GM19043 (cell line): Measurements from ENCODE around the gene KIAA1217.

ENCODE experiments used
- ATAC-seq: cut with Tn5 transposase; IDR thresholded peaks from one replicate; pipeline ENCODE4 v1.9.1; 2021; ENCODE audit warnings: low read depth; ENCODE audit not compliant: unreplicated experiment

The KIAA1217 gene

GRCh38 chr10:24524314-24524713 lies 315.4 kb downstream of the KIAA1217 start:
- ATAC-seq = no peak

DNA sequence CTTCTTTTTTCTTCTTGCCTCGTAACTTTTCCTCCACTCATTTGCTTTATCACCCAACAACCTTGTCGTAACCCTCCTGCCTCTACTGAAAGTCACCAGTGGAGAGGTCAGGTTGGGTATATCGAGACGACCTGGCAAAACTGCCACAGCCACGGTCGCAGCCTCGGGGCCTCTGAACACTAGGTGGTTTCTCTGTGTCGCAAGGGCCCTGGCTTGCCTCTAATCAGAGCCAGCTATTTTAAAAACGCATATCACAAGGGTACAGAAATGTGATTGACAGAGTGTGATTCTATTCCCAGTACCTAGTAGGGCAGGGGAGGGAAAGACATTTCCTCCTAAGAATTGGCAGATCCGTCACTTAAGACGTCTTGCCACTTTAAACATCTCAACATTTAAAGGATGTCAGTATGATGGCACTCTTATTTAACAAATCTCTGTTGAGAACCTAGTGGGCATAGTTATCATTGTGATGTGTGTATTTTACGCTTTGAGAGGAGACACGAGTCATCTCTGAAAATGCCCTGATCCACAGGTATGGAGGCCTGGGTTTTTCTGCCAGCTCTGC lies 317.2 kb downstream of the KIAA1217 start:
- no peak for ATAC-seq

DNA sequence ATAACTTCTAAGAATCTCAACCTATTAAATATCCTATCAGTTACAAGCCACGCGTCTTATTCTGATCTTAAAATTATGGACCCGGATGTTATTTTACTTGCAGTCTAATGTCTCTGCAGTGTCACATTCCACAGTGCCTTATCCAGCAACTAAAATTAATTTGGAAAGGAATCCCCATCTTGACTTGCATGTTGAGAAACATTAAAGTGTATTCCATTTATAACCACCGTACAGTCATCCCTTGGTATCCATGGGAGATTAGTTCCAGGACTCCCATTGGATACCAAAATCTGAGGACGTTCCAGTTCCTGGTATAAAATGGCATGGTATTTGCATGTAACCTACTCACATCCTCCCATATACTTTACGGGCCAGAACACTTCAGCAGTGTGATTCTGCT lies 320.0 kb downstream of the KIAA1217 start:
- ATAC-seq = no peak

- no peak for ATAC-seq
These were observed 322.5 kb downstream of the KIAA1217 start for GRCh38 chr10:24531439-24531838.

DNA sequence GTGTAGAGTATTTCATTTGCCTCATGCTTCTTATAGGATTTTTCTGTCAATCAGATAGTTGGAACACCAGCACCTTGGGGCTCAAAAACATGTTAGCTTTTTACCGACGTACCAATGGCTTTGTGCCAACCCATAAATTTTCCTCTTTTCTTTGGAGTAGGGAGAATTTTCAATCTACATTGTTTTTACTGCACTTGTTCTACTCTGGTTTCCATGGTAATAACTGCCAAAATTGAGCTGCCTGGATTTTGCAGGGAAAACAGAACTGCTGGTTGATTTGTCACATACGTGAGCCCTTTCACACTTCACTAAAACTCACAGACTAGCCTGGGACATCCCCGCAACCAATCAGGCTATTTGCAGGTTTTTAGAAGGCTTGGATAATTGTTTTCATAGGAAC lies 325.0 kb downstream of the KIAA1217 start:
- ATAC-seq = no peak

DNA sequence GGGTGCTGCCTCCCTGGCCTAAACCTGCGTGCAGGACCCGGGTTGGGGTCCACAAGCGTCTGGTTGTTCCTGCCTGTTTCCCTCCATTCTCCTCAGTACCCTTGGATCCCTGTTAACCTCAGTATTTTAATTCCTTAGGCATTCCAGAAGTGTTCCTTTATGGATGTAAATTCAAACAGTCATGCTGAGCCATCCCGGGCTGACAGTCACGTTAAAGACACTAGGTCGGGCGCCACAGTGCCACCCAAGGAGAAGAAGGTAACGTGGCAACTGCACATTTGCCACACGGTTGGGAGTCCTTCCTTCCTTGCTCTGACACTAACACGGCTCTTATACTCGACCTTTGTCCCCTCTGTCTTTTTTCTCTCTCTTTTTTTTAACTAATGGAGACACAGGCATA lies 327.7 kb downstream of the KIAA1217 start:
- no peak for ATAC-seq

DNA sequence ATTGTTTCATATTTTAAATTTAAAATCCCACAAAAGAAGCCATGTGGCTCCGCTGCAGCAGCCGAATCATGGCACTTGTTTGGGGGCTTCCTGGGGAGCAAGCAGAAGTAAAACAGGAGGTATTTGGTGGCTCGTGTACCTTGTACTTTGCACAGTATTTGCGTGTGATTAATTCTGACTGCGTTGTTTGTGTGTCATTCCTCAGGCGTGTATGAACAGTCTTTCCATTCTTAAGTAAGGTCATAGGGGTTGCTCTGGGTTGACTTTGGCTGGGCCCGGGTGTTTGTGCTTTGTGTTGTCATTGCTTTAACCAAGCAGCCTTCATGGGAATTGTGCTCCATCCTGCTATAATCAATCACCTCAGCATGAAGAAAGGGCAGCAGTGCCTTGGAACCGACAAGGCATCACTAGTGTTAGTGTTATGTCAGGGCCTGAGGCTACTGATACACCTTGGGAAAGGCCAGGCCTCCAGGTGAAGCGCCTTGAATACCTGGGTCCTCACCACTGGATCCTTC lies 332.4 kb downstream of the KIAA1217 start:
- no peak for ATAC-seq

DNA sequence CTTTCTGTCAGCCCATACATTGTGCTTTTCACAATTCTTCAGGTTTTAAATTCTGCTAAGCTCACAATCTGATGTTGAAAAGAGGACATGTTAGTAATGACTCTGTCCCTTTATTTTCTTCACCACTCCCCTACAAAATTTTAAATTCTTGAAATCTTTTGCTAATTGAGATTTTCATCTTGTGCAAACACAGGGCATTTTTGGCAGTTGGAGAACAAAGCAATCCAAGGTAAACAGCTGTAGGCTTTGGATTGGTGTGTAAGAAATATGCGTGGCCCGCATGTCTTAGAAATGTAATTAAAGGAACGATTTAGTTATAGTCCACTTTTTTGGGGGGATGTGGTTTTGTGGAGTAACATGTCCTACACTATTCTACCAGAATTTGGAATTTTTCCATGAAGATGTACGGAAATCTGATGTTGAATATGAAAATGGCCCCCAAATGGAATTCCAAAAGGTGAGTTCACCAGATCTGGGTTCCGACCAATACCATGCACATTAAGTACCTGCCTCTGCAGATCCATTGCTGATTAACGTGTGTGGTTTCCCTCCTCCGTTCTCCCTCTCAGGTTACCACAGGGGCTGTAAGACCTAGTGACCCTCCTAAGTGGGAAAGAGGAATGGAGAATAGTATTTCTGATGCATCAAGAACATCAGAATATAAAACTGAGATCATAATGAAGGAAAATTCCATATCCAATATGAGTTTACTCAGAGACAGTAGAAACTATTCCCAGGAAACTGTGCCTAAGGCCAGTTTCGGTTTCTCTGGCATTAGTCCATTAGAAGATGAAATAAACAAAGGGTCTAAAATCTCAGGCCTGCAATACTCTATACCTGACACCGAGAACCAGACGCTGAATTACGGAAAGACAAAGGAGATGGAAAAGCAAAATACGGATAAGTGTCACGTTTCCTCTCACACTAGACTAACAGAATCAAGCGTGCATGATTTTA lies 333.7 kb downstream of the KIAA1217 start:
- ATAC-seq = no peak

DNA sequence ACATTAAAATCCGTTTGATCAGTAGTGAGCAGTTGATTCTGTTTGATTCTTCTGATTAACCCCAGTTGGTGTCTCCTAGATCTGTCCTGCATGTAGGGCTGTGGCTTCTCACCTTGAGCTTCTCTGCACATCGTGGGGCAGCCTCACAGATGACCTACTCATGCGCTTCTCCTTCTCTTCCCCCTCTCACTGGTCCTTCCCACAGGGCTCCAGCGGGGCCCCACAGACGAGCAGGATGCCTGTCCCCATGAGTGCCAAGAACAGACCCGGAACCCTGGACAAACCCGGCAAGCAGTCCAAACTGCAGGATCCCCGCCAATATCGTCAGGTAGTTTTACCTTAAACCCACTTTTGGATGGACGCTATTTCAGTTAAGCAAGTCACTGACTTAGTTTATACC lies 335.8 kb downstream of the KIAA1217 start:
- ATAC-seq = no peak

GRCh38 chr10:24545585-24545984 lies 336.6 kb downstream of the KIAA1217 start:
- no peak for ATAC-seq

DNA sequence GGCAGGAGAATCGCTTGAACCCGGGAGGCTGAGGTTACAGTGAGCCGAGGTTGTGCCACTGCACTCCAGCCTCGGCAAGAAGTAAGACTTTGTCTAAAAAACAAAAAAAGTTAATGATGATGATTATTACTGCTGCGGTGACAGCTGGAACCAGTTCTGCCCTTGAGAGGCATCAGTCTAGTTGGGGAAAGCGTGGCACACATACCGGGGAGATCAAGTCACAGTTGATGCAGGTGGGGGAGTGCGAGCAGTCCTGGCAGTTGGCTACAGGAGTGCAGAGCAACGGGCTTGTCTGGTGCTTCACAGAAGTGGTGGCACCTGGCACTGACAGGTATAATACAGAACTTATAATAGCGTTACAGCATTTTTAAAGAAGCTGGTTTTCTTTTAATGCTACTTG lies 341.7 kb downstream of the KIAA1217 start:
- no peak for ATAC-seq

- no peak for ATAC-seq
These were observed 342.2 kb downstream of the KIAA1217 start for GRCh38 chr10:24551161-24551560.

DNA sequence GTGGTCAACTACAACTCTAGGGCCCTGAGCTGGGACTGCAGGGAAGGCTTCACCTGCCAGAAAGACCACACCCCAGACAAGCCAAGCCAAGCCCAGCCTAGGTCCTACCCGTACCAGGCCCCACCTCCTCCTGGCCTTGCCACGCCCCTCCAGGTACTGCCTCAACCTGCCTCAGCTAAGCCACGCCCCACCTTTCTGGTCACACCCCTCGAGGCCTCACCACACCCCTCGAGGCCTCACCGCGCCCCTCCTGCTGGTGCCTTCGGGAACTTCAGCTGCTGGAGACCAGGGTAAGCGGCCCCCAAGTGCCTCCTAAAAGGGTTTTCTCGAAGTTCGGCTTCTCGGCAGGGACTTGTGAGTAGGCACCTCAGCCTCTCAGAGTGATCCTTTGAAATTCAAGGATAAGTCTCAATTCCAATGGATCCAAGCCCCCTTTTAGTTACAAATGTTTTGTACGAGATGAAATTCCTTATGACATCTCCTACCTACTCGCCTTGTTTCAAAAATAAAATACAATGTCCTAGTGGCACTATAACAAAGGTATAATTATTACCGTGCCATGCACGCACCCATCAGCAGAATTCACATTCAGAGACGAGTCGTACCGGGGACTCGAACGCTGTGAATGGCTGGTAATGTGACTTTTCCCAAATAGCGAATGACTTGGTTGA lies 343.5 kb downstream of the KIAA1217 start:
- peak; percentile 53 for ATAC-seq

GRCh38 chr10:24553051-24553612 lies 344.2 kb downstream of the KIAA1217 start:
- no peak for ATAC-seq

DNA sequence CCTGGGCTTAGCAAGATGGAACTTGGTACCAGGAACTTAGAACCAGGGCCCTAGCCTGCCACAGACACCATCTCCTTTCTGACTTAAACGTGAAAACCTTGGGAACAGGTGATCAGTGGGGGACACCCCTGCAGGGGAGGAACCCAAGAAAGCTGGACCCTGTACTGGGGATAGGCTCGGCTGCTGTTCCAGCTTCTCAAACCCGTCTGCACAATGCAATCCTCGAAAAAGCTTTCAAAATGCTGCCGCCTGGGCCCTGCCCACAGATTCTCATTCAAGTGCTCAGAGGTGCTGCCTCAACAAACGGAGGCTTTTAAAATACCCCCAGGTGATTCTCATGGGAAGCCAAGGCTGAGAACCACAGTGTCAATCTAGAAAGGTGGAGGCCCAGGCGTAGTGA lies 345.1 kb downstream of the KIAA1217 start:
- ATAC-seq = no peak

DNA sequence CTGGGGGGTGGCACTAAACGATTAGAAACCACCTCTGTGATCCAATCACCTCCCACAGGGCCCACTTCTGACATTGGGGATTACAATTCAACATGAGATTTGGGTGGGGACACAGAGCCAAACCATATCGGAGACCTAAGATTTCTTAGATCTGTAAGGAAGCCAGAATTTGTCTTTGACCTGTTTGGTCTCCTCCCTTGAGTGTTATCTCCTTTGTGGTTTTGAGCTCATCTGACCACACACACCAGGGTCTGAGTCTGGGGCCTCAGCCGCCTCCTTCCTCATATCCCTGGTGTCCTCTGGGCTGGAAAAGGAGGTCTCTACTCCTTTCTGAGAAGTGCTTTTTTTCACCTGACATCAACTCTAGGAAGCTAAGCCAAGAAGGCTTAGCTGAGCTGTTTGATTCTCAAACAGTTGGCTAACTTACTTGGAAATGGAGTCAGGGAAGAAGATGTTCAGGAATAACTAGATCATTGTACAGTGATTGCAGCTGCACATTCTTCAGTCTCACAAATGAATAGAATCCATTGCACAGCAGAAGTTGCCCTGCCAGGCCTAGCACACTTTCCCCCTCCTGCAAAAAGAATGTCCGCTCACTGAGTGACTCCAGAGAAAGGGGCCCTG lies 347.3 kb downstream of the KIAA1217 start:
- no peak for ATAC-seq

DNA sequence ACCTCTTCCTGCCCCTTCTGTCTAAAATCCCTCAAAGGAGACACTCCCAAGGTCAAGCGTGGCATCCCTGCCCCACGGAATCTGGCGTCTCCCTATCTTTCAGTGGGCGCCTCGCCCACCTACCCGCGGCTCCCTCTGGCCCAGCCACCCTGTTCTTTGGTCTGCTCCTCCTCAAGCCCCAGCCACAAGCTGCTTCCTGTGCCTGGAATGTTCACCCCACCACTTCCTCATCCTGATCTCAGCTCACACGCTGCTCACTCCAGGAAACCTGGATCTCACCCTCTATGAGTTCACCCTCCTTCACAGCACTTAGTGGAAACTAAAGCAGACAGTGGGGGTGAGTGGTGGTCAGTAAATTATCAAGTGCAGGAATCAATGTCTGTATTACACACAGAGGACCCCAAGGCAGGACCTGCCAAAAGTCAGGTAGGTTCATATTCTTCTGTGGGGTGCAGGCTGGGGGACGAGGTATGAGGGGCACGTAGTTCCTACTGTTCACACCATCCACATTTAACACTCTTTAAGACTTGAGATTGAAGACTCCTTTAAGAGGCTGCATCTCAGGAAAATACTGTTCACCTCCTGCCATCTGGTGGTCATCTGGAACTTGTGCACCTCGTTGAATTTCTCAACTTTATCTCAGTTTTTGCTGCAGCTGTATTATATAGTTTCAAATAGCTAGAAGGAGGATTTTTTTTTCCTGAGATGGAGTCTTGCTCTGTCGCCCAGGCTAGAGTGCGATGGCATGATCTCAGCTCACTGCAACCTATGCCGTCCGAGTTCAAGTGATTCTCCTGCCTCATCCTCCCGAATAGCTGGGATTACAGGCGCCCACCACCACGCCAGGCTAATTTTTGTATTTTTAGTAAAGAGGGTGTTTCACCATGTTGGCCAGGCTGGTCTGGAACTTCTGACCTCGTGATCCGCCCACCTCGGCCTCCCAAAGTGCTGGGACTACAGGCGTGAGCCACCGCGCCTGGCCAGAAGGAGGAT lies 348.1 kb downstream of the KIAA1217 start:
- no peak for ATAC-seq

- no peak for ATAC-seq
These were observed 352.5 kb downstream of the KIAA1217 start for GRCh38 chr10:24561453-24561852.

DNA sequence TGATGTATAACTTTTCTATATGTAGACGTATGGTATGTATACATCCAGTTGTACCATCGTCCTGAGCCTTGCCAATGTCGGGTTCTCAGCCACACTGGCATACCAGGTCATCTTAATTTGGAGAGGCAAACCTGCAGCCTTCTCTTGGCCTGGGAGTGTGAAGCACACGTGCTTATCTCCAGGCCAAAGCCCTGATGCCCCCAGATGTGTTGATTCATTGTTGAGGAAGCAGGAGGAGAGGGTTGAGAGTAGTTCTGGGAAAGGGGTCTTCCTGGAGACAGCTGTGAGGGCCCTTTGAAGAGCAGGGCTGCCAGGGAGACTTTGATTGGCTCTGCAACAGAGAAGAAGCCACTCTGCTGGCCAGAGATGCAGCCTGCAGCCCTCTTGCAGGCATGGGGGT lies 359.1 kb downstream of the KIAA1217 start:
- ATAC-seq = no peak
